ENCODE results near the gene CTNNB1. TPM values are rescaled to one million over a fixed set of nuclear protein-coding genes. Genes with fewer than 3 reads are reported as not detected.
A peak's percentile ranks its signal among the peaks of the same experiment; 100 is the strongest.

The CTNNB1 gene
- total RNA-seq, 1 experiment from 2014 or later, result 387 TPM

DNA sequence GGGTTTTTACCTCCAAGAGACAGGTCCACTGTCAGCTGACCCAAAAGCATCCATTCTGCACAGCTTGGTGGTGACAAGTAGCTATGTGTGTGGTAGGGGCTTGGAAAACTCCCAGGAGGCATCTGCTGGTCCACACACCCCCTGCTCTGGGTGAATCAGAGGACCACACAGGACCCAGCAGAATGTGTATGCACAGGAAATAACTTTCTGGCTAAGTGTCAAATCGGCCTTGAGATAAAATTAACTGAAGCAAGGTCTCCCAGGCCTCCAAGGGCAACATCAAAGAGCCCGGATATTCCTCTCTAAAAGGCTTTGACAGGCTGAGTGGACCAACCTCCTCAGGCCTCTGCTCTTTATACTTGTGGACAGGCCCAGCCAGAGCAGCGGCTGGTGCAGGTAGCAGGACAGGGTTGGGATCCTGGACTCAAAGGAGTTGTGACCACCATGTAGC, 66.5 kb downstream of the CTNNB1 start:
- CTCF ChIA-PET, result no interaction called here
- H3K27me3 Mint-ChIP-seq (ENCODE audit: low read depth), result no peaks in the 10 kb centered on the region

GRCh38 chr3:41267975-41268640, 68.8 kb downstream of the CTNNB1 start:
- DNase-seq (ENCODE audit: low spot score), result no peak
- peaks cover 18% of the 10 kb centered on the region for H3K36me3 Mint-ChIP-seq
- no peak for TF ChIP-seq ZNF671 (CRISPR knock-in tag; IDR thresholded peaks at IDR 0.05)
- no peak for TF ChIP-seq ATF3 (CRISPR knock-in tag; conservative IDR thresholded peaks at IDR 0.05)
- peak; percentile 92 for TF ChIP-seq GABPB1 (CRISPR knock-in tag; IDR thresholded peaks at IDR 0.05)
- ATAC-seq, result peak; percentile 38
- H3K27ac Mint-ChIP-seq, result no peak overlapping the region
- ChIA-PET CTCF (interaction anchor here (0.7 kb wide), 1 partner anchor 730 kb away, joined by 4 read pairs; no protein-coding TSS in a partner anchor), POLR2A (no interaction called here)
- H3K9me3 Mint-ChIP-seq, result peaks cover 36% of the 10 kb centered on the region
- H3K27me3 Mint-ChIP-seq (ENCODE audit: low read depth), result 0 out of 2 replicates have a peak, but pooled peaks cover 4% of the 10 kb centered on the region
- H3K4me3 Mint-ChIP-seq, result no peak overlapping the region
- H3K4me1 Mint-ChIP-seq, result peaks cover 3% of the 10 kb centered on the region; the same call in 1 of the 2 replicates

More for the DNA sequence above, 66.5 kb downstream of the CTNNB1 start:
- Mint-ChIP-seq H3K4me1 (peaks cover 3% of the 10 kb centered on the region; the same call in 1 of the 2 replicates), H3K9me3 (peaks cover 21% of the 10 kb centered on the region), H3K36me3 (peaks cover under 1% of the 10 kb centered on the region), H3K4me3 (no peak overlapping the region), H3K27ac (no peak overlapping the region)
- TF ChIP-seq NR1H2 (CRISPR knock-in tag; IDR thresholded peaks at IDR 0.05) (no peak), RELA (CRISPR knock-in tag; IDR thresholded peaks at IDR 0.05; ENCODE audit: borderline replicate concordance) (no peak), IRF2 (CRISPR knock-in tag; IDR thresholded peaks at IDR 0.05; ENCODE audit: borderline replicate concordance, low read depth) (no peak), PREB (CRISPR knock-in tag; IDR thresholded peaks at IDR 0.05; ENCODE audit: borderline replicate concordance) (no peak), NFATC4 (CRISPR knock-in tag; IDR thresholded peaks at IDR 0.05) (no peak), TP53 (CRISPR knock-in tag; IDR thresholded peaks at IDR 0.05) (no peak), CDX4 (CRISPR knock-in tag; IDR thresholded peaks at IDR 0.05; ENCODE audit: borderline replicate concordance) (no peak), ZNF232 (CRISPR knock-in tag; IDR thresholded peaks at IDR 0.05) (no peak)
- TF ChIP-seq, protein P1, sequence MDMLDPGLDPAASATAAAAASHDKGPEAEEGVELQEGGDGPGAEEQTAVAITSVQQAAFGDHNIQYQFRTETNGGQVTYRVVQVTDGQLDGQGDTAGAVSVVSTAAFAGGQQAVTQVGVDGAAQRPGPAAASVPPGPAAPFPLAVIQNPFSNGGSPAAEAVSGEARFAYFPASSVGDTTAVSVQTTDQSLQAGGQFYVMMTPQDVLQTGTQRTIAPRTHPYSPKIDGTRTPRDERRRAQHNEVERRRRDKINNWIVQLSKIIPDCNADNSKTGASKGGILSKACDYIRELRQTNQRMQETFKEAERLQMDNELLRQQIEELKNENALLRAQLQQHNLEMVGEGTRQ (CRISPR knock-in tag; IDR thresholded peaks at IDR 0.05), result no peak
- TF ChIP-seq, protein P2, sequence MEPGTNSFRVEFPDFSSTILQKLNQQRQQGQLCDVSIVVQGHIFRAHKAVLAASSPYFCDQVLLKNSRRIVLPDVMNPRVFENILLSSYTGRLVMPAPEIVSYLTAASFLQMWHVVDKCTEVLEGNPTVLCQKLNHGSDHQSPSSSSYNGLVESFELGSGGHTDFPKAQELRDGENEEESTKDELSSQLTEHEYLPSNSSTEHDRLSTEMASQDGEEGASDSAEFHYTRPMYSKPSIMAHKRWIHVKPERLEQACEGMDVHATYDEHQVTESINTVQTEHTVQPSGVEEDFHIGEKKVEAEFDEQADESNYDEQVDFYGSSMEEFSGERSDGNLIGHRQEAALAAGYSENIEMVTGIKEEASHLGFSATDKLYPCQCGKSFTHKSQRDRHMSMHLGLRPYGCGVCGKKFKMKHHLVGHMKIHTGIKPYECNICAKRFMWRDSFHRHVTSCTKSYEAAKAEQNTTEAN (CRISPR knock-in tag; IDR thresholded peaks at IDR 0.05), result no peak
- TF ChIP-seq, protein P3, sequence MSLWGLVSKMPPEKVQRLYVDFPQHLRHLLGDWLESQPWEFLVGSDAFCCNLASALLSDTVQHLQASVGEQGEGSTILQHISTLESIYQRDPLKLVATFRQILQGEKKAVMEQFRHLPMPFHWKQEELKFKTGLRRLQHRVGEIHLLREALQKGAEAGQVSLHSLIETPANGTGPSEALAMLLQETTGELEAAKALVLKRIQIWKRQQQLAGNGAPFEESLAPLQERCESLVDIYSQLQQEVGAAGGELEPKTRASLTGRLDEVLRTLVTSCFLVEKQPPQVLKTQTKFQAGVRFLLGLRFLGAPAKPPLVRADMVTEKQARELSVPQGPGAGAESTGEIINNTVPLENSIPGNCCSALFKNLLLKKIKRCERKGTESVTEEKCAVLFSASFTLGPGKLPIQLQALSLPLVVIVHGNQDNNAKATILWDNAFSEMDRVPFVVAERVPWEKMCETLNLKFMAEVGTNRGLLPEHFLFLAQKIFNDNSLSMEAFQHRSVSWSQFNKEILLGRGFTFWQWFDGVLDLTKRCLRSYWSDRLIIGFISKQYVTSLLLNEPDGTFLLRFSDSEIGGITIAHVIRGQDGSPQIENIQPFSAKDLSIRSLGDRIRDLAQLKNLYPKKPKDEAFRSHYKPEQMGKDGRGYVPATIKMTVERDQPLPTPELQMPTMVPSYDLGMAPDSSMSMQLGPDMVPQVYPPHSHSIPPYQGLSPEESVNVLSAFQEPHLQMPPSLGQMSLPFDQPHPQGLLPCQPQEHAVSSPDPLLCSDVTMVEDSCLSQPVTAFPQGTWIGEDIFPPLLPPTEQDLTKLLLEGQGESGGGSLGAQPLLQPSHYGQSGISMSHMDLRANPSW (CRISPR knock-in tag; conservative IDR thresholded peaks at IDR 0.05; ENCODE audit: low read depth), result no peak
- DNase-seq (ENCODE audit: low spot score), result no peak
- ATAC-seq, result no peak
- POLR2A ChIA-PET, result interaction anchor here (0.6 kb wide), 1 partner anchor 26 kb away, joined by 7 read pairs; no protein-coding TSS in a partner anchor

Data from WTC11 (cell line).